GM23338 (cell line): ENCODE measurements around the gene CMIP. TPM values are rescaled to one million over a fixed set of nuclear protein-coding genes. Genes with fewer than 3 reads are reported as not detected.

Experiments used
- ATAC-seq: fragments of 200-7000 bp; cut with Tn5 transposase; 3 replicates; pipeline ENCODE4 v1.9.1; 2020
- DNase-seq: peaks from one replicate; pipeline ENCODE4 v3.0.0-alpha.2; 2015; ENCODE audit warnings: low spot score
- H2AFZ ChIP-seq: fragments of 200-600 bp; sonication (generic); 2 replicates; pipeline ENCODE4 v1.8.0; 2016; ENCODE audit warnings: antibody characterized with exemption, mild to moderate bottlenecking, moderate library complexity
- H3F3A ChIP-seq: fragments of 200-600 bp; sonication (generic); replicated peaks from 2 replicates; pipeline ENCODE4 v1.8.0; 2017; ENCODE audit warnings: antibody characterized with exemption, mixed run types, low read depth
- H3K27ac ChIP-seq: fragments of 200-600 bp; sonication (generic); 2 replicates; pipeline ENCODE4 v1.6.1; 2016; ENCODE audit warnings: low read depth
- H3K27me3 ChIP-seq: fragments of 200-600 bp; sonication (generic); 2 replicates; pipeline ENCODE4 v1.8.0; 2016; ENCODE audit warnings: mild to moderate bottlenecking, mixed run types, moderate library complexity; ENCODE audit not compliant: insufficient read depth
- H3K36me3 ChIP-seq: fragments of 200-600 bp; sonication (generic); 2 replicates; pipeline ENCODE4 v1.8.0; 2016; ENCODE audit warnings: mild to moderate bottlenecking; ENCODE audit not compliant: insufficient read depth
- H3K4me1 ChIP-seq: fragments of 200-600 bp; sonication (generic); 2 replicates; pipeline ENCODE4 v1.8.0; 2016; ENCODE audit warnings: mild to moderate bottlenecking, moderate library complexity; ENCODE audit not compliant: insufficient read depth
- H3K4me2 ChIP-seq: fragments of 200-600 bp; sonication (generic); 2 replicates; pipeline ENCODE4 v1.7.1; 2017; ENCODE audit warnings: mixed run types
- H3K4me3 ChIP-seq: fragments of 200-600 bp; sonication (generic); 2 replicates; pipeline ENCODE4 v1.6.1; 2016; ENCODE audit warnings: mixed run types
- H3K79me2 ChIP-seq: fragments of 200-600 bp; sonication (generic); replicated peaks from 2 replicates; pipeline ENCODE4 v1.8.0; 2017; ENCODE audit warnings: mild to moderate bottlenecking; ENCODE audit not compliant: insufficient read depth
- H3K9me2 ChIP-seq: fragments of 200-600 bp; sonication (generic); 2 replicates; pipeline ENCODE4 v1.8.0; 2017; ENCODE audit not compliant: insufficient read depth
- H4K20me1 ChIP-seq: fragments of 200-600 bp; sonication (generic); replicated peaks from 2 replicates; pipeline ENCODE4 v1.8.0; 2017; ENCODE audit warnings: mild to moderate bottlenecking; ENCODE audit not compliant: insufficient read depth
- H3K27ac Mint-ChIP-seq: 2 replicates; pipeline ENCODE4 v1.8.0; 2020; ENCODE audit warnings: inconsistent platforms, mild to moderate bottlenecking, moderate library complexity, mixed read lengths
- H3K27me3 Mint-ChIP-seq: 3 replicates; pipeline ENCODE4 v1.8.0; 2022; ENCODE audit warnings: low read depth, mild to moderate bottlenecking, moderate library complexity, mixed read lengths, inconsistent platforms; ENCODE audit not compliant: insufficient read depth, poor library complexity
- H3K36me3 Mint-ChIP-seq: 3 replicates; pipeline ENCODE4 v1.8.0; 2021; ENCODE audit warnings: low read depth, mild to moderate bottlenecking, inconsistent platforms, moderate library complexity, mixed read lengths
- H3K4me1 Mint-ChIP-seq: 3 replicates; pipeline ENCODE4 v1.8.0; 2020; ENCODE audit warnings: mild to moderate bottlenecking, inconsistent platforms, mixed read lengths
- H3K4me3 Mint-ChIP-seq: 3 replicates; pipeline ENCODE4 v1.8.0; 2021; ENCODE audit warnings: moderate library complexity, mild to moderate bottlenecking, inconsistent platforms, mixed read lengths
- H3K9me3 Mint-ChIP-seq: 3 replicates; pipeline ENCODE4 v1.8.0; 2020; ENCODE audit warnings: moderate library complexity, mild to moderate bottlenecking, inconsistent platforms, mixed read lengths
- CREB1 ChIP-seq: fragments of 250-450 bp; sonication (Bioruptor Pico); IDR thresholded peaks from 2 replicates; pipeline ENCODE4 v1.5.0; 2020; ENCODE audit warnings: low read depth, mild to moderate bottlenecking, moderate library complexity
- EZH2 ChIP-seq: fragments of 200-600 bp; sonication (generic); IDR thresholded peaks from one replicate; pipeline ENCODE4 v1.8.0; 2017; ENCODE audit warnings: antibody characterized with exemption, mild to moderate bottlenecking, low read depth; ENCODE audit not compliant: unreplicated experiment
- EZH2phosphoT487 ChIP-seq: fragments of 200-600 bp; sonication (generic); IDR thresholded peaks from one replicate; pipeline ENCODE4 v1.8.1; 2018; ENCODE audit warnings: antibody characterized with exemption; ENCODE audit not compliant: unreplicated experiment
- JUNB ChIP-seq: IDR thresholded peaks from one replicate; pipeline ENCODE4 v1.6.1; 2016; ENCODE audit warnings: antibody characterized with exemption; ENCODE audit not compliant: unreplicated experiment
- NANOG ChIP-seq: IDR thresholded peaks from 2 replicates; pipeline ENCODE4 v1.6.1; 2016; ENCODE audit warnings: antibody characterized with exemption, borderline replicate concordance
- POLR2AphosphoS5 ChIP-seq: IDR thresholded peaks from 2 replicates; pipeline ENCODE4 v1.6.1; 2016; ENCODE audit warnings: antibody characterized with exemption, low read depth
- STAT1 ChIP-seq: IDR thresholded peaks from one replicate; pipeline ENCODE4 v1.6.1; 2016; ENCODE audit warnings: antibody characterized with exemption; ENCODE audit not compliant: unreplicated experiment
- ZNF114 ChIP-seq: fragments of 250-450 bp; sonication (Bioruptor Pico); IDR thresholded peaks from 2 replicates; pipeline ENCODE4 v1.5.0; 2020; ENCODE audit warnings: mild to moderate bottlenecking, moderate library complexity
- ZNF331 ChIP-seq: fragments of 250-450 bp; sonication (Bioruptor Pico); IDR thresholded peaks from 2 replicates; pipeline ENCODE4 v1.5.0; 2020; ENCODE audit warnings: low read depth, mild to moderate bottlenecking, moderate library complexity
- polyA plus RNA-seq: library from polyadenylated mRNA; unstranded; fragments of >200 nt; fragmentation: Nextera tagmentation; extraction: Ambion mirVana; gene quantifications from 2 replicates; pipeline ENCODE4 v1.2.1, GENCODE V29; 2016
- total RNA-seq: library from RNA; depleted of rRNA; stranded (reverse); fragments of >200 nt; shearing (Covaris generic); gene quantifications from 2 replicates; pipeline ENCODE4 v1.2.3, GENCODE V29; 2014
- TF ChIP-seq, protein P1 (sequence below), 2 experiments: fragments of 200-600 bp in 1 of 2; sonication (generic) in 1 of 2; conservative IDR thresholded peaks; 2 replicates each; pipeline versions ENCODE4 v1.5.1 to v1.6.1; 2016 to 2017; ENCODE audit warnings: antibody characterized with exemption in 2 of 2, low read depth in 2 of 2, mild to moderate bottlenecking in 2 of 2, moderate library complexity in 1 of 2
- TF ChIP-seq, protein P2 (sequence below): IDR thresholded peaks from one replicate; pipeline ENCODE4 v1.6.1; 2018; ENCODE audit warnings: antibody characterized with exemption; ENCODE audit not compliant: unreplicated experiment
- TF ChIP-seq, protein P3 (sequence below): IDR thresholded peaks from 2 replicates; pipeline ENCODE4 v1.6.1; 2016; ENCODE audit warnings: antibody characterized with exemption
- TF ChIP-seq, protein P4 (sequence below): fragments of 250-450 bp; sonication (Bioruptor Pico); IDR thresholded peaks from 2 replicates; pipeline ENCODE4 v1.5.0; 2020; ENCODE audit warnings: mild to moderate bottlenecking, moderate library complexity

CMIP gene
- total and polyA plus RNA-seq, 2 experiments from 2014 or later: 9.5 to 62.3 TPM

DNA sequence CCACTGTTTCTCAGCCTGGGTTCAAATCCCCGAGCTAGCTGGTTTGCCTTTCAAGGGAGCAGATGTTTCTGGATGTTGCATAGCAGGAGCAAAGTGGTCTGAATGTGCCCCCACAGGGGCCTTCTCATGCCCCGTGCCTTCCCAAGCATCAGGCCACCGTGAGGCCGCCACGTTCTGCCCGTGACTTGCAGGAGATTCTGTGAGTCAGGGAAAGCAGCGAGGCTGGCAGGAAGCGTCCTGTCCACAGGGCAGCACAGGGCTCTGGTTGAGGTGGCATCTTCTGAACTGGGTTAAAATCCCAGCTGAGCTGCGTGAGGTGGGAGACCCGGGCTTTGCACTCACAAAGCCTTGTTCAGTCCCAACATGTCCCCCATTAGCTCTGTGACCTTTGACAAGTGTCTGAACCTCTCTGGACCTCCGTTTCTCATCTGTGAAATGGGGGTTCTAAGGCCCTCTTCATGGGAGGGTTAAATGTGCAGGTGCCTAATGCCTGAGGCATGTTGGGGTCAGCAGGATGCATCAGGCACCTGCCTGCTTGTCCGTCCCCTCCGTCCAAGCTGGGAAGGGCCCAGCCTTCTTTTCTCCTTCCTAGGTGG lies 239.7 kb downstream of the CMIP start:
- Mint-ChIP-seq H3K9me3 (no peaks in the 10 kb centered on the region), H3K36me3 (peaks cover 16% of the 10 kb centered on the region), H3K27me3 (peaks cover 10% of the 10 kb centered on the region), H3K4me3 (no peak overlapping the region), H3K27ac (no peak overlapping the region), H3K4me1 (peaks cover 15% of the 10 kb centered on the region)
- no peaks in the 10 kb centered on the region for H3K27me3 ChIP-seq
- no peak overlapping the region for H3K27ac ChIP-seq
- H3K4me1 ChIP-seq: no peaks in the 10 kb centered on the region; the same call in none of the 2 replicates
- TF ChIP-seq ZNF331 (CRISPR knock-in tag) (no peak), STAT1 (no peak), JUNB (no peak), POLR2AphosphoS5 (no peak), ZNF114 (no peak), EZH2 (no peak), EZH2phosphoT487 (no peak), NANOG (no peak), CREB1 (no peak)
- TF ChIP-seq, protein P1, sequence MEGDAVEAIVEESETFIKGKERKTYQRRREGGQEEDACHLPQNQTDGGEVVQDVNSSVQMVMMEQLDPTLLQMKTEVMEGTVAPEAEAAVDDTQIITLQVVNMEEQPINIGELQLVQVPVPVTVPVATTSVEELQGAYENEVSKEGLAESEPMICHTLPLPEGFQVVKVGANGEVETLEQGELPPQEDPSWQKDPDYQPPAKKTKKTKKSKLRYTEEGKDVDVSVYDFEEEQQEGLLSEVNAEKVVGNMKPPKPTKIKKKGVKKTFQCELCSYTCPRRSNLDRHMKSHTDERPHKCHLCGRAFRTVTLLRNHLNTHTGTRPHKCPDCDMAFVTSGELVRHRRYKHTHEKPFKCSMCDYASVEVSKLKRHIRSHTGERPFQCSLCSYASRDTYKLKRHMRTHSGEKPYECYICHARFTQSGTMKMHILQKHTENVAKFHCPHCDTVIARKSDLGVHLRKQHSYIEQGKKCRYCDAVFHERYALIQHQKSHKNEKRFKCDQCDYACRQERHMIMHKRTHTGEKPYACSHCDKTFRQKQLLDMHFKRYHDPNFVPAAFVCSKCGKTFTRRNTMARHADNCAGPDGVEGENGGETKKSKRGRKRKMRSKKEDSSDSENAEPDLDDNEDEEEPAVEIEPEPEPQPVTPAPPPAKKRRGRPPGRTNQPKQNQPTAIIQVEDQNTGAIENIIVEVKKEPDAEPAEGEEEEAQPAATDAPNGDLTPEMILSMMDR (conservative IDR thresholded peaks at IDR 0.05; ENCODE audit: low read depth in 2 of 2): no peak
- TF ChIP-seq, protein P2, sequence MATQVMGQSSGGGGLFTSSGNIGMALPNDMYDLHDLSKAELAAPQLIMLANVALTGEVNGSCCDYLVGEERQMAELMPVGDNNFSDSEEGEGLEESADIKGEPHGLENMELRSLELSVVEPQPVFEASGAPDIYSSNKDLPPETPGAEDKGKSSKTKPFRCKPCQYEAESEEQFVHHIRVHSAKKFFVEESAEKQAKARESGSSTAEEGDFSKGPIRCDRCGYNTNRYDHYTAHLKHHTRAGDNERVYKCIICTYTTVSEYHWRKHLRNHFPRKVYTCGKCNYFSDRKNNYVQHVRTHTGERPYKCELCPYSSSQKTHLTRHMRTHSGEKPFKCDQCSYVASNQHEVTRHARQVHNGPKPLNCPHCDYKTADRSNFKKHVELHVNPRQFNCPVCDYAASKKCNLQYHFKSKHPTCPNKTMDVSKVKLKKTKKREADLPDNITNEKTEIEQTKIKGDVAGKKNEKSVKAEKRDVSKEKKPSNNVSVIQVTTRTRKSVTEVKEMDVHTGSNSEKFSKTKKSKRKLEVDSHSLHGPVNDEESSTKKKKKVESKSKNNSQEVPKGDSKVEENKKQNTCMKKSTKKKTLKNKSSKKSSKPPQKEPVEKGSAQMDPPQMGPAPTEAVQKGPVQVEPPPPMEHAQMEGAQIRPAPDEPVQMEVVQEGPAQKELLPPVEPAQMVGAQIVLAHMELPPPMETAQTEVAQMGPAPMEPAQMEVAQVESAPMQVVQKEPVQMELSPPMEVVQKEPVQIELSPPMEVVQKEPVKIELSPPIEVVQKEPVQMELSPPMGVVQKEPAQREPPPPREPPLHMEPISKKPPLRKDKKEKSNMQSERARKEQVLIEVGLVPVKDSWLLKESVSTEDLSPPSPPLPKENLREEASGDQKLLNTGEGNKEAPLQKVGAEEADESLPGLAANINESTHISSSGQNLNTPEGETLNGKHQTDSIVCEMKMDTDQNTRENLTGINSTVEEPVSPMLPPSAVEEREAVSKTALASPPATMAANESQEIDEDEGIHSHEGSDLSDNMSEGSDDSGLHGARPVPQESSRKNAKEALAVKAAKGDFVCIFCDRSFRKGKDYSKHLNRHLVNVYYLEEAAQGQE: no peak
- TF ChIP-seq, protein P3, sequence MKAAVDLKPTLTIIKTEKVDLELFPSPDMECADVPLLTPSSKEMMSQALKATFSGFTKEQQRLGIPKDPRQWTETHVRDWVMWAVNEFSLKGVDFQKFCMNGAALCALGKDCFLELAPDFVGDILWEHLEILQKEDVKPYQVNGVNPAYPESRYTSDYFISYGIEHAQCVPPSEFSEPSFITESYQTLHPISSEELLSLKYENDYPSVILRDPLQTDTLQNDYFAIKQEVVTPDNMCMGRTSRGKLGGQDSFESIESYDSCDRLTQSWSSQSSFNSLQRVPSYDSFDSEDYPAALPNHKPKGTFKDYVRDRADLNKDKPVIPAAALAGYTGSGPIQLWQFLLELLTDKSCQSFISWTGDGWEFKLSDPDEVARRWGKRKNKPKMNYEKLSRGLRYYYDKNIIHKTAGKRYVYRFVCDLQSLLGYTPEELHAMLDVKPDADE: no peak
- TF ChIP-seq, protein P4, sequence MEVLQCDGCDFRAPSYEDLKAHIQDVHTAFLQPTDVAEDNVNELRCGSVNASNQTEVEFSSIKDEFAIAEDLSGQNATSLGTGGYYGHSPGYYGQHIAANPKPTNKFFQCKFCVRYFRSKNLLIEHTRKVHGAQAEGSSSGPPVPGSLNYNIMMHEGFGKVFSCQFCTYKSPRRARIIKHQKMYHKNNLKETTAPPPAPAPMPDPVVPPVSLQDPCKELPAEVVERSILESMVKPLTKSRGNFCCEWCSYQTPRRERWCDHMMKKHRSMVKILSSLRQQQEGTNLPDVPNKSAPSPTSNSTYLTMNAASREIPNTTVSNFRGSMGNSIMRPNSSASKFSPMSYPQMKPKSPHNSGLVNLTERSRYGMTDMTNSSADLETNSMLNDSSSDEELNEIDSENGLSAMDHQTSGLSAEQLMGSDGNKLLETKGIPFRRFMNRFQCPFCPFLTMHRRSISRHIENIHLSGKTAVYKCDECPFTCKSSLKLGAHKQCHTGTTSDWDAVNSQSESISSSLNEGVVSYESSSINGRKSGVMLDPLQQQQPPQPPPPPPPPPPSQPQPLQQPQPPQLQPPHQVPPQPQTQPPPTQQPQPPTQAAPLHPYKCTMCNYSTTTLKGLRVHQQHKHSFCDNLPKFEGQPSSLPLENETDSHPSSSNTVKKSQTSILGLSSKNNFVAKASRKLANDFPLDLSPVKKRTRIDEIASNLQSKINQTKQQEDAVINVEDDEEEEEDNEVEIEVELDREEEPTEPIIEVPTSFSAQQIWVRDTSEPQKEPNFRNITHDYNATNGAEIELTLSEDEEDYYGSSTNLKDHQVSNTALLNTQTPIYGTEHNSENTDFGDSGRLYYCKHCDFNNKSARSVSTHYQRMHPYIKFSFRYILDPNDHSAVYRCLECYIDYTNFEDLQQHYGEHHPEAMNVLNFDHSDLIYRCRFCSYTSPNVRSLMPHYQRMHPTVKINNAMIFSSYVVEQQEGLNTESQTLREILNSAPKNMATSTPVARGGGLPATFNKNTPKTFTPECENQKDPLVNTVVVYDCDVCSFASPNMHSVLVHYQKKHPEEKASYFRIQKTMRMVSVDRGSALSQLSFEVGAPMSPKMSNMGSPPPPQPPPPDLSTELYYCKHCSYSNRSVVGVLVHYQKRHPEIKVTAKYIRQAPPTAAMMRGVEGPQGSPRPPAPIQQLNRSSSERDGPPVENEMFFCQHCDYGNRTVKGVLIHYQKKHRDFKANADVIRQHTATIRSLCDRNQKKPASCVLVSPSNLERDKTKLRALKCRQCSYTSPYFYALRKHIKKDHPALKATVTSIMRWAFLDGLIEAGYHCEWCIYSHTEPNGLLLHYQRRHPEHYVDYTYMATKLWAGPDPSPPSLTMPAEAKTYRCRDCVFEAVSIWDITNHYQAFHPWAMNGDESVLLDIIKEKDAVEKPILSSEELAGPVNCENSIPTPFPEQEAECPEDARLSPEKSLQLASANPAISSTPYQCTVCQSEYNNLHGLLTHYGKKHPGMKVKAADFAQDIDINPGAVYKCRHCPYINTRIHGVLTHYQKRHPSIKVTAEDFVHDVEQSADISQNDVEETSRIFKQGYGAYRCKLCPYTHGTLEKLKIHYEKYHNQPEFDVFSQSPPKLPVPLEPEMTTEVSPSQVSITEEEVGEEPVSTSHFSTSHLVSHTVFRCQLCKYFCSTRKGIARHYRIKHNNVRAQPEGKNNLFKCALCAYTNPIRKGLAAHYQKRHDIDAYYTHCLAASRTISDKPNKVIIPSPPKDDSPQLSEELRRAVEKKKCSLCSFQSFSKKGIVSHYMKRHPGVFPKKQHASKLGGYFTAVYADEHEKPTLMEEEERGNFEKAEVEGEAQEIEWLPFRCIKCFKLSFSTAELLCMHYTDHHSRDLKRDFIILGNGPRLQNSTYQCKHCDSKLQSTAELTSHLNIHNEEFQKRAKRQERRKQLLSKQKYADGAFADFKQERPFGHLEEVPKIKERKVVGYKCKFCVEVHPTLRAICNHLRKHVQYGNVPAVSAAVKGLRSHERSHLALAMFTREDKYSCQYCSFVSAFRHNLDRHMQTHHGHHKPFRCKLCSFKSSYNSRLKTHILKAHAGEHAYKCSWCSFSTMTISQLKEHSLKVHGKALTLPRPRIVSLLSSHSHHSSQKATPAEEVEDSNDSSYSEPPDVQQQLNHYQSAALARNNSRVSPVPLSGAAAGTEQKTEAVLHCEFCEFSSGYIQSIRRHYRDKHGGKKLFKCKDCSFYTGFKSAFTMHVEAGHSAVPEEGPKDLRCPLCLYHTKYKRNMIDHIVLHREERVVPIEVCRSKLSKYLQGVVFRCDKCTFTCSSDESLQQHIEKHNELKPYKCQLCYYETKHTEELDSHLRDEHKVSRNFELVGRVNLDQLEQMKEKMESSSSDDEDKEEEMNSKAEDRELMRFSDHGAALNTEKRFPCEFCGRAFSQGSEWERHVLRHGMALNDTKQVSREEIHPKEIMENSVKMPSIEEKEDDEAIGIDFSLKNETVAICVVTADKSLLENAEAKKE (CRISPR knock-in tag): no peak
- H3F3A ChIP-seq: 0 out of 2 replicates have a peak, but pooled peaks cover 2% of the 10 kb centered on the region
- H3K9me2 ChIP-seq: no peaks in the 10 kb centered on the region
- H4K20me1 ChIP-seq: no peaks in the 10 kb centered on the region; the same call in 1 of the 2 replicates
- H2AFZ ChIP-seq: no peak overlapping the region
- no peaks in the 10 kb centered on the region for H3K36me3 ChIP-seq
- peaks cover 5% of the 10 kb centered on the region; the same call in 1 of the 2 replicates for H3K79me2 ChIP-seq
- DNase-seq: no peak
- H3K4me3 ChIP-seq: no peak overlapping the region
- no peak overlapping the region for H3K4me2 ChIP-seq
- ATAC-seq: no peak
